ENCODE data around the gene ROBO1.

- TF ChIP-seq CTCF (IDR thresholded peaks at IDR 0.05), result peak; percentile 39
- no peak for TF ChIP-seq EZH2 (IDR thresholded peaks at IDR 0.05; ENCODE audit: borderline replicate concordance, insufficient read depth, low read depth, low read length, poor library complexity, severe bottlenecking)
These were observed 246.5 kb downstream of the ROBO1 start for GRCh38 chr3:79521221-79521848.

All from B cell (primary cell).